GM18867 (cell line): ENCODE data around the gene BTG3.
A peak's percentile ranks its signal among the peaks of the same experiment; 100 is the strongest.

Experiments used
- ATAC-seq: cut with Tn5 transposase; IDR thresholded peaks from one replicate; pipeline ENCODE4 v1.9.1; 2021; ENCODE audit warnings: mild to moderate bottlenecking, moderate library complexity; ENCODE audit not compliant: unreplicated experiment

The BTG3 gene

GRCh38 chr21:17612565-17613241 is at the start of gene BTG3:
Gene BTG3, minus strand, starts transcription at chr21:17612901. Its CDS starts 3,757 bp downstream, at chr21:17609144.
- peak; percentile 78 for ATAC-seq

GRCh38 chr21:17660862-17661261 is 48.2 kb upstream of the BTG3 start:
- no peak for ATAC-seq

GRCh38 chr21:17660452-17660851 is 47.8 kb upstream of the BTG3 start:
- ATAC-seq, result no peak

GRCh38 chr21:17658931-17659330 is 46.2 kb upstream of the BTG3 start:
- ATAC-seq, result no peak

DNA sequence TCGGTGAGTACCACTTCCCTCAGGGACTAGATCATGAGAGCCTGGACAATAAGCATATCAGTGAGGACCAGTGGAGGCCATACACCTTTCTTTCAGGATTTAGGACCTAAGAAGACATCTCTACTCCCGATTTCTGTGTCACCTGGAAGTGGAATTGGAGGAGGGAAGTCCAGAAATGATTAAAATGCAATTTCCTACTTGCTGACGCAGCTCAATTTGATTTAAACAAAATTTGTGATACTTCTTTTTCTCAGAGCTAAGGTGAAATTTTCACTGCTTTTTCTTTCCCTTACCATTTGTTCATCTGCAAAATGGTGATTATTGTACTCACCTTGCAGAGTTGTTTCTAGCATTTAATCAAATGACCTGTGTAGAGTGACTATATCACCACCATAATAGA is 38.8 kb upstream of the BTG3 start:
- ATAC-seq, result no peak

DNA sequence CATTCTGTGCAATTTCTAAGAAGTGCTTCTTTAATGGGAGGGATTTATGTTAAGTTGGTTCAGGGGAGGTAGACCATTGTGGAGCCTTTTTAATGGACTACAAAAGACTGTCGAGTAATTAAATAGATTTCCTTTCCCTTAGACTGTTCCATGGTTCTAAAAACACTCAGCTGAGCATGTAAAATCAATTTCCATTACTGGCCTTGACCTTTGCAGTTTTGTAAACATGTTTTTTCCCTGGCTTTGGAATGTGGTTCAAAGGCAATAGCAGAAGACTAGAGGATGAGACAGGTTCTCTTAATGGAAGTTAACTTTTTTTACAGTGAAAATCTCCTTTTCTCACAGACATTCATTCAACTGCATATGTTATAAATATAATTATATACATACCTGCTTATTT is 37.6 kb upstream of the BTG3 start:
- ATAC-seq, result no peak

- ATAC-seq, result no peak
Observed at GRCh38 chr21:17646790-17647189, 34.1 kb upstream of the BTG3 start.

GRCh38 chr21:17644186-17644585 is 31.5 kb upstream of the BTG3 start:
- ATAC-seq, result no peak

- ATAC-seq, result no peak
Observed at GRCh38 chr21:17640821-17641220, 28.1 kb upstream of the BTG3 start.

DNA sequence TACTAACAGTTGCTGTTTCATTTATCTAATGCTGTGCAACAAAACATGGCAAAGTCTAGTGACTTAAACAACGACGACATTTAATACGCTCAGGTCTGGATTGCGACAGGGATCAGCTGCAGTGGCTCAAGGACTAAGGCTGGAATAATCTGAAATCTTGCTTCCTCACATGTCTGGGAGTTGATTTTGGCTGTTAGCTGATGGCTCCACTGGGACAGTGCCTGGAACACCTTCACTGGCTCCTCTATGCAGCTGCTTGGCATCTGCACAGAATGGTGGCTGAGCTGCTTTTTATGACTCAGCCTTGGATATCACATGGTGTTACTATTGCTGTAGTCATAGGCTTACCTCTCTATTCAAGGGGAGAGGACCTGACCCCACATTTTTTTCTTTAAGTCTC is 24.0 kb upstream of the BTG3 start:
- ATAC-seq, result no peak

DNA sequence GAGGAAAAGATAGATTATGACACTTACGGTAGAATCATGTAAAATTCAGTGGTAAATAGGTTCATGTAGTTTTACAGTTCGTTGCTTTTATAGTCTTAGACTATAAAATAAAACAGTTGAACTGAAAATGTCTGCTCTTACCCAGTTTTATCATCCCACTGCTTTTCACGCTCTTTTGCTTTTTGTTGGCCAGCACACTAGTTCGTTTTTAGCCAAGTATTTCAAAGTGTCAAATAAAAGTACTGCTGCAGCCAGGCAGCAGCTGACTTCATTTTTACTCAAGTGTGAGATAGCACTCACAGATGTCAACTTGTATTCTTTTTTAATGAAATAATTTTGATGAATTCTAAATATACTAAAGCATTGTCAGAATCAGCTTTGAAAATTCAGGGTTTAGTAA is 18.5 kb upstream of the BTG3 start:
- ATAC-seq, result no peak

DNA sequence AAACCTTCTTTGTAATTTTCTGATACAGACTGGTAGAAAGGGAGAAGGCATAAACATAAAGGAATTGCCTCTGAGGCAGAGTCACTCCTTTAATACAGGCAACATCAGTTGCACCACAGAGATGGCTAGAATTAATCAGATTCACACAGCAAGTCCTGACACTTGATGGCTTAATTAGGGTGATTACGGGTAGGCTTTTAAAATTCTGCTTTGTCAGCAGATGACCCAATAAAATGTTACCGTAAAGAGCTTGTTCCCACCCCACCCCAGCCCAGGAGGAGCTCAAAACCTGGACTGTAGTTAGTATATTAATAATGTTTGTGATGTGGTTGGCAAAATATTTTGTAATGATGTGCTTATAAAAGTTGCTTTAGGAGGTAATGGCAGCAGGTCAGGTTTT is 9.3 kb upstream of the BTG3 start:
- ATAC-seq, result no peak

DNA sequence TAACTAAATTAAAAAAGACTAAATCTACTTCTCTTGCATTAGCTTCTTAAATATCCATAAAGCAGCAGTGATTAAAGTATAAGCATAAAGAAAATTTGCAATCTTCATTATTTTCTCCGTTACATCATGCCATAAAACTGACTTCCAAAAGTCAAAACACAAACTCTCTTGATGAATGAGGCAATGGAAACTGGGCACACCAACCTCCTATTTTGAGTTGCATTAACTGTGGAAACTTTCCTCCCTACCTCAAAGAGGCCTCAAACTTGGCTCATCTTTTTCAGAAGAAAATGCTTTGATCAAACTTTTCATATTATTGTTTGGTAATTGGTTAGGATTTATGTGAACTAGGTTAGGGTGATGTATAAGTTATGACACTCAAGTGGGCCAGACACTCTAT is 4.1 kb upstream of the BTG3 start:
- ATAC-seq, result no peak

- peak; percentile 2 for ATAC-seq
Observed at GRCh38 chr21:17613242-17613676, 558 bp upstream of the BTG3 start.

GRCh38 chr21:17612023-17612564 is 607 bp downstream of the BTG3 start:
- peak; percentile 1 for ATAC-seq

- ATAC-seq, result peak; percentile 68
Observed at GRCh38 chr21:17611414-17612022, 1.2 kb downstream of the BTG3 start.

- ATAC-seq, result no peak
Observed at GRCh38 chr21:17610911-17611310, 1.8 kb downstream of the BTG3 start.

- no peak for ATAC-seq
Observed at GRCh38 chr21:17609681-17610080, 3.0 kb downstream of the BTG3 start.

GRCh38 chr21:17607684-17608083 is 5.0 kb downstream of the BTG3 start:
- ATAC-seq, result no peak

DNA sequence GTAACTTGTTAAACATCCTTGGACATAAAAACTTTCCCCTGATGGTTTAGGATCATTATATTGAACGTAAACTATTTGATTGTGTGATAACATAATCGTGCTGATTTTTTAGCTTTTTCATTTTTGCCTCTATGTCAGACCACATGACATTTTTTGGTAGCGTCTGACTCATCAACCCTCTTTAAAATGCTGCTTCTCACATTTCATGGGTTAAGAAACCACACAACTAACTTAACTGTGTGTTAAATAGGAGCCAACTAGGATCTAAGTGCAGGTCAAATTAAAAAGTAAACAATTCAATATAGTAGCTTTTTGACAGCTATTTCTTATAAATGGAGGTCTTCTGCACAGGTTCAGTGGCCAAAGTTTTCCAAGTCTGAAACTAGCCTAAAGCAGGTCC is 9.8 kb downstream of the BTG3 start:
- ATAC-seq, result no peak

DNA sequence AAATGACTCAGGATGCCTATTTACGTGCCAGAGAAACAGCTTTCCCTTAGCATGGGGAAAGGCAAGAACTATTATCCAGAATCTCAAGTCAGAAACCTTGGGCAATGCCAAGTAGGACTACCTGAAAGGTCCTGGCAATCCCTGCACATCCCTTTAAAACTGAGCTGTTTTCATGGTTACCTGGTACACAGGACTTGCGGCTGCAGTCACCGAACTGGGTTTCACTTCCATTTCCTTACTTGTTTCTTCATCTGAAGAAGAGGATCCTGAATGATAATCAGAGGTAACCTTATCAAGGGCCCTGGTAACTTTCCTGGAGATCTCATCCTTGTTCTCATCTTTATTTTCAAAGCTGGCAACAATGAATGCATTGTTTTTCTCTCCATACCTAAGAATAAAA is 14.3 kb downstream of the BTG3 start:
- ATAC-seq, result peak; percentile 87

DNA sequence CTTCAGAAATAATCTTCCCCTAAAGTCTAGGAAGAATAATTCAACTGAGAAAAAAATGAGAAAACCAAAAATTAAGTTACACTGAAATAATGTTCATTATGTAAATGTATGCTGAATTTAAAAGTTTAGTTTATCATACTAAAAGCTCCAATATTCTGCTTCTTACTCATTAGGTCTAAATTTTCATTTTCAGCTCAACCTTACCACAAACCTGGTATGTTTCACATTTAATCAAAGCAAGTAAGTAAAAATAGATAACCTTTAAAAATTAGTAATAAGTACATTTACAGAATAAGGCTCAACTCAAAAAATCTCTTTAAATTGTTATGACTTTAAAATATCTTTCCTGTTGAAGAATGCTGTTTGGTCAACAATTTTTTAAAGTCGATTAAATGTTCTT is 15.0 kb downstream of the BTG3 start:
- ATAC-seq, result no peak

GRCh38 chr21:17590430-17590829 is 22.3 kb downstream of the BTG3 start:
- no peak for ATAC-seq
